ENCODE results near the gene BAG2.

DNA sequence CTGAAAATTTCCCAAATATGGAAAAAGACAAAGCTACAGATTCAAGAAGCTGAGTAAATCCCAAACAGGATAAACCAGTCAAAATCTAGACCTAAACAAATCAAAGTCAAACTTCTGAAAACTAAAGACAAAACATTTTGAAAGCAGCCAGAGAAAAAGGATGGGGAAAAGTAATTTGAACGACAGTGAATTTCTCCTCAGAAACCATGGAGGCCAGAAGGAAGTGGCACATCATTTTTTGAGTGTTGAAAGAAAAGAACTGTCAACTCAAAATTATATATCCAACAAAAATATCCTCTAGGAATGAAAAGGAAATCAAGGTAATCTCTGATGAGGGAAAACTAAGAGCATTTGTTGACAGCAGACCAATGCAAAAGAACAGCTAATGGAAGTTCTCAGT is 43.1 kb downstream of the BAG2 start:
- TF ChIP-seq POLR2AphosphoS5 (IDR thresholded peaks at IDR 0.05; ENCODE audit: insufficient read depth in 1 of 2, low read depth in 1 of 2) (no peak), POLR2A (IDR thresholded peaks at IDR 0.05) (no peak)

Data from vagina (tissue), 2 donors.